Small intestine (tissue), 7 donors: ENCODE results near the gene CDCA4. TPM values are rescaled to one million over a fixed set of nuclear protein-coding genes. Genes with fewer than 3 reads are reported as not detected.

Experiments used
- DNase-seq, 2 donors: peaks; one replicate each; pipeline versions ENCODE4 v3.0.0 to v3.0.0-alpha.2; 2013
- FAIRE-seq: peaks from 2 replicates; lab custom pipeline; 2012; peaks lifted over from hg19 to GRCh38; lab: Jason Lieb, UNC
- H3K27ac ChIP-seq, 3 donors: one replicate each; pipeline ENCODE4 v1.5.1; 2013; ENCODE audit warnings: low read length in 2 of 3, mild to moderate bottlenecking in 2 of 3, control low read depth in 1 of 3, inconsistent platforms in 1 of 3, low read depth in 1 of 3, moderate library complexity in 1 of 3
- H3K27me3 ChIP-seq, 3 donors: one replicate each; pipeline ENCODE4 v1.6.1; 2013; ENCODE audit warnings: low read length in 3 of 3, inconsistent platforms in 1 of 3; ENCODE audit not compliant: control insufficient read depth in 3 of 3, insufficient read depth in 3 of 3
- H3K36me3 ChIP-seq, 3 donors: one replicate each; pipeline ENCODE4 v1.6.1; 2013; ENCODE audit warnings: low read length in 3 of 3, inconsistent platforms in 1 of 3, low read depth in 1 of 3, mild to moderate bottlenecking in 1 of 3, moderate library complexity in 1 of 3; ENCODE audit not compliant: control insufficient read depth in 3 of 3, insufficient read depth in 2 of 3
- H3K4me1 ChIP-seq, 3 donors: one replicate each; pipeline ENCODE4 v1.6.1; 2013; ENCODE audit warnings: low read length in 2 of 3, inconsistent platforms in 1 of 3, low read depth in 1 of 3, mild to moderate bottlenecking in 1 of 3, moderate library complexity in 1 of 3; ENCODE audit not compliant: control insufficient read depth in 3 of 3, insufficient read depth in 2 of 3
- H3K4me3 ChIP-seq, 3 donors: one replicate each; pipeline ENCODE4 v1.5.1; 2013; ENCODE audit warnings: low read length in 3 of 3, control low read depth in 1 of 3, inconsistent platforms in 1 of 3, low read depth in 1 of 3, mild to moderate bottlenecking in 1 of 3, moderate library complexity in 1 of 3
- H3K9me3 ChIP-seq, 2 donors: one replicate each; pipeline ENCODE4 v1.6.1; 2013; ENCODE audit warnings: low read depth in 1 of 2, low read length in 1 of 2; ENCODE audit not compliant: control insufficient read depth in 2 of 2, insufficient read depth in 1 of 2
- WGBS, 3 donors: extraction: QIAGEN DNeasy Blood & Tissue Kit; methylation state at CpG; one replicate each; pipeline ENCODE4 v1.1.7; 2013; 5-methylcytosine and 5-hydroxymethylcytosine counted together
- polyA plus RNA-seq, 4 donors: library from polyadenylated mRNA; stranded (reverse) in 3 of 4; unstranded in 1 of 4; fragments of 200-250 nt in 3 of 4; fragments of 120-200 nt in 1 of 4; gene quantifications; one replicate each; pipeline versions ENCODE4 v1.2.1 to v1.2.3, GENCODE V29; 2013
- donor health status: healthy with polysubstance abuse.
- donor health status: control.
- donor health status: control.
- donor health status: Bipolar disorder and iron deficiency.
- donor health status: healthy.

CDCA4 gene
- polyA plus RNA-seq, 4 donors = 2.7 to 11.3 (median 6.9) TPM

DNA sequence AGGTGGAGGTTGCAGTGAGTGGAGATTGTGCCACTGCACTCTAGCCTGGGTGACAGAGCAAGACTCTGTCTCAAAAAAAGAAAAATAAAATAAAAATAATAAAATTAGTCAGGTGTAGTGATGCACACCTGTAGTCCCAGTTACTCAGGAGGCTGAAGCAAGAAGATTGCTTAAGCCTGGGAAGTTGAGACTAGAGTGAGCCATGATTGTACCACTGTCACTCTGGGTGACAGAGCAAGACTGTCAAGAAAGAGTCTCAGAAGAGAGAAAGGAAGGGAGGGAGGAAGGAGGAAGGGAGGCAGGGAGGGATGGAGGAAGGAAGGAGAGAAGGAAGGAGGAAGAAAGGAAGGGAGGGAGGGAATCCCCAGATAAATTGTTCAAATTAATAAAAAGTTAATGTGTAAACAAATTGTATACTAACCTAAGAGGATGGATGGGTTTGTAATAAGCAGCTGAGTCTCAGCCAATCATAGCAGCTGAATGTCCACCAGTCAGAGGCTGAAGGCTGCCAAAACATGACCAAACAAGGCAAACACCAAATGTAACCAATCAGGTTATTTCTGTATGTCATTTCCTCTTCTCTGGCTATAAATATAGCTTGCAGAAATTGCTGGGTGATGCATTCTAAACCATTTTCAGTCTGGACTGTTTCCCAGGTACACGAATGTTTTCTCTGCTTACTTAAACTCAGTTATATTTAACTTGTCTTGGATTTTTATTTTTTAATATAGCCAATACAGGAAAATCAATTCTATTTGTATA, 6.1 kb upstream of the CDCA4 start:
- Histone ChIP-seq H3K4me1 (peaks cover 0 to 2% (median 0%) of the 10 kb centered on the region in 3 donors), H3K4me3 (no peak overlapping the region), H3K27me3 (no peaks in the 10 kb centered on the region), H3K9me3 (no peaks in the 10 kb centered on the region), H3K36me3 (no peaks in the 10 kb centered on the region), H3K27ac (no peak overlapping the region)
- FAIRE-seq = no peak
- no peak for DNase-seq
- 36 to 86% (median 70%) methylated on average over 1 of the region's 1 CpG for WGBS, 3 donors

DNA sequence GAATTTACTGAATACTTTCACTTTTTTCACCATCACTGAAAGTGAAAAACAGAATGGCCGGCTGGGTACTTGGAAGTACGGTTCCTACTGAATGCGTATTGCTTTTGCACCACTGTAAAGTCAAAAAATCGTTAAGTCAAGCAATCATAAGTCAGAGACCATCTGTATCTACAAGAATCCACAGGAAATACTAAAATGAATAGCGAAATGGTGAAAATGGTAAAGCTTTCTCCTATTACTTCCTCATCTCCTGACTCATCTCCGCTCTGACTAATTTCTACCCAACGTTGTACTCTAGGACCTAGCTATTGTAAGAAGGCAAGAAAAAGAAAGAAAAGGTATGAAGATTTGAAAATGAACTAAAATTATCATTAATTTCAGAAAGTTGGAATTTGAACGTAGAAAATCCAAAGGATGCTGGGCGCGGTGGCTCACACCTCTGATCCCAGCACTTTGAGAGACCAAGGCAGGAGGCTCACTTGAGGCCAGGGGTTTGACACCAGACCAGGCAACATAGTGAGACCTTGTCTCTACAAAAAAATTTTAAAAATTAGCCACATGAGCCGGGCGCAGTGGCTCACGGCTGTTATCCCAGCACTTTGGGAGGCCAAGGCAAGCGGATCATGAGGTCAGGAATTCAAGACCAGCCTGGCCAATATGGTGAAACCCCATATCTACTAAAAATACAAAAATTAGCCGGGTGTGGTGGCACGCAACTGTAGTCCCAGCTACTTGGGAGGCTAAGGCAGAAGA, 5.3 kb upstream of the CDCA4 start:
- no peak for FAIRE-seq
- H3K27ac ChIP-seq = no peak overlapping the region

DNA sequence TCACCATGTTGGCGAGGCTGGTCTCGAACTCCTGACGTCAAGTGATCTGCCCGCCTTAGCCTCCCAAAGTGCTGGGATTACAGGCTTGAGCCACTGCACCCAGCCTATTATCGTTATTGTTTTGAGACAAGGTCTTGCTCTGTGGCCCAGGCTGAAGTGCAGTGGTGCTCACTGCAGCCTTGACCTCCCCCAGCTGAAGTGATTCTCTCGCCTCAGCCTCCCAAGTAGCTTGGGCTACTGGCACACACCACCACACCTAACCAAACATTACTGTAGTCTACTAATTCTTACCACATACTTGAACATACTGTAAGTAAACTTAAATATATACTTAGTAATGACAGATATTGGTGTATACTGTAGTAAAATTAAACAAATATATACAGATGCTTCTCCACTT, 4.5 kb upstream of the CDCA4 start:
- Histone ChIP-seq H3K27me3 (no peaks in the 10 kb centered on the region), H3K4me1 (peaks cover 0 to 6% (median 3%) of the 10 kb centered on the region in 3 donors), H3K27ac (no peak overlapping the region), H3K36me3 (no peaks in the 10 kb centered on the region), H3K4me3 (no peak overlapping the region), H3K9me3 (no peaks in the 10 kb centered on the region)
- FAIRE-seq (no peak), DNase-seq (no peak)
- WGBS, 3 donors = 96 to 100% (median 98%) methylated on average over 6 of the region's 6 CpGs

More for the DNA sequence above, 5.3 kb upstream of the CDCA4 start:
- no peaks in the 10 kb centered on the region for H3K9me3 ChIP-seq
- H3K4me3 ChIP-seq = no peak overlapping the region
- H3K27me3 ChIP-seq = no peaks in the 10 kb centered on the region
- H3K4me1 ChIP-seq = peaks cover 0 to 6% (median 3%) of the 10 kb centered on the region in 3 donors
- 78 to 90% (median 82%) methylated on average over 16 of the region's 16 CpGs for WGBS, 3 donors
- H3K36me3 ChIP-seq = no peaks in the 10 kb centered on the region
- DNase-seq = no peak

DNA sequence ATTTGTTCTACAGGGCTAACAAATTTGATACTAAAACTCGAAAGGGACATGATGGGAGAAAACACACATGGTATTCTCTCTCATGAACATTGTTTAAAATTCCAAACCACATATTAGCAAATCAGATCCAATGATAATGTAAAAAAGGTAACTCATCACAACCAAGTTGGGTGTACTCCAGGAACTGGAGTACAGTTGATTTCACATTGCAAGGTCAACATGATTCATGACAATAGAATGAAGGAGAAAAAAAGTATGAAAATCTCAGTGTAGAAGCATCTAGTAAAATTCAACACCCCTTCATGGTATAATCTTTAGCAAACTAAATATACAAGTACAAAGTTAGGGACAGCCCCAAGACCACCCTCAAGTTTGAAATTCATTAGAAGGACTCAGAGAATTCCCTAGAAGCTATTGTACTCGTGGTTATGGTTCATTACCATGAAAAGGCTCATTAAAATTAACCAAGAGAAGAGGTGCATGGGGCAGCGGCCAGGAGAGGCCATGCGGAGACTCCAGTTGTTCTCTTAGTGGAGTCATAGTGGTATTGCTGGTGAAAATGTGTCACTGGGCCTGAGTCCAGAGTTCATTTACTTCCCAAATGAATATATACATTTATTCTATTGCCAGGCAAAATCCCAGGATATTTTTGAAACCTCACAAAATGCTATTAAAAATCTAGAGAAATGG, 3.1 kb upstream of the CDCA4 start:
- peaks cover 0 to 17% (median 3%) of the 10 kb centered on the region in 3 donors for H3K4me1 ChIP-seq
- H3K9me3 ChIP-seq = no peaks in the 10 kb centered on the region
- H3K4me3 ChIP-seq = no peak overlapping the region
- WGBS, 3 donors = 73 to 81% (median 80%) methylated on average over 4 of the region's 4 CpGs
- no peaks in the 10 kb centered on the region for H3K27me3 ChIP-seq
- H3K27ac ChIP-seq = no peak overlapping the region
- DNase-seq (no peak), FAIRE-seq (no peak)
- peaks cover 0 to 3% (median 0%) of the 10 kb centered on the region in 3 donors for H3K36me3 ChIP-seq

DNA sequence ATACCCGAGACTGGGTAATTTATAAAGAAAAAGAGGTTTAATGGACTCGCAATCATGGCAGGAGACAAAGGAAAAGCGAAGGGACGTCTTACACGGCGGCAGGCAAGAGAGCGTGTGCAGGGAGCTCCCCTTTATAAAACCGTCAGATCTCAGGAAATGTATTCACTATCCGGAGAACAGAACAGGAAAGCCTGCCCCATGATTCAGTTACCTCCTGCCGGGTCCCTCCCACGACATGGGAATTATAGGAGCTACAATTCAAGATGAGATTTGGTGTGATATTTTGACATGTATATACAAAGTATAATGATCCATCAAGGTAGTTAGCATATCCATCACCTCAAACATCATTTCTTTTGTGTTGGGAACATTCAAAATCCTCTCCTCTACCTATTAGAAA, 2.3 kb upstream of the CDCA4 start:
- Histone ChIP-seq H3K27me3 (no peaks in the 10 kb centered on the region), H3K9me3 (no peaks in the 10 kb centered on the region), H3K27ac (no peak overlapping the region), H3K4me1 (peaks cover 0 to 19% (median 3%) of the 10 kb centered on the region in 3 donors), H3K36me3 (peaks cover 0 to 10% (median 0%) of the 10 kb centered on the region in 3 donors), H3K4me3 (no peak overlapping the region)
- 75 to 91% (median 88%) methylated on average over 11 of the region's 11 CpGs for WGBS, 3 donors
- DNase-seq (no peak), FAIRE-seq (no peak)

DNA sequence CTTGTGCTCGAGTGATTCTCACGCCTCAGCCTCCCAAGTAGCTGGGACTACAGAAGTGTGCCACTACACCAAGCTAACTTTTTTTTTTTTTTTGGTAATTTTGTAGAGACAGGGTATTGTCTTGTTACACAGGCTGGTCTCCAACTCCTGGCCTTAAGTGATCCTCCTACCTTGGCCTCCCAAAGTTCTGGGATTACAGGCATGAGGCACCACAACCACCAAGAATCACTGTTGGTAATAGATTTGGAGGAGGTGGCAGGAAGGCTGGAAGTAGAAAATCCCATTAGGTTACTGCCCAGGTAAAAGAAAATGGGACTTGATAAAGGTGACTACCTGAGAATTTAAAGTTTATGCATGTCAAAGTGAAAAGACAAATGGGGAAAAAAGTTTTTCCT, 1.4 kb upstream of the CDCA4 start:
- Histone ChIP-seq H3K9me3 (no peaks in the 10 kb centered on the region), H3K36me3 (peaks cover 0 to 10% (median 0%) of the 10 kb centered on the region in 3 donors), H3K27me3 (no peaks in the 10 kb centered on the region), H3K4me3 (no peak overlapping the region), H3K27ac (no peak overlapping the region), H3K4me1 (peaks cover 0 to 19% (median 3%) of the 10 kb centered on the region in 3 donors)
- FAIRE-seq = no peak
- no peak for DNase-seq
- WGBS, 3 donors = 38 to 72% (median 48%) methylated on average over 2 of the region's 2 CpGs

DNA sequence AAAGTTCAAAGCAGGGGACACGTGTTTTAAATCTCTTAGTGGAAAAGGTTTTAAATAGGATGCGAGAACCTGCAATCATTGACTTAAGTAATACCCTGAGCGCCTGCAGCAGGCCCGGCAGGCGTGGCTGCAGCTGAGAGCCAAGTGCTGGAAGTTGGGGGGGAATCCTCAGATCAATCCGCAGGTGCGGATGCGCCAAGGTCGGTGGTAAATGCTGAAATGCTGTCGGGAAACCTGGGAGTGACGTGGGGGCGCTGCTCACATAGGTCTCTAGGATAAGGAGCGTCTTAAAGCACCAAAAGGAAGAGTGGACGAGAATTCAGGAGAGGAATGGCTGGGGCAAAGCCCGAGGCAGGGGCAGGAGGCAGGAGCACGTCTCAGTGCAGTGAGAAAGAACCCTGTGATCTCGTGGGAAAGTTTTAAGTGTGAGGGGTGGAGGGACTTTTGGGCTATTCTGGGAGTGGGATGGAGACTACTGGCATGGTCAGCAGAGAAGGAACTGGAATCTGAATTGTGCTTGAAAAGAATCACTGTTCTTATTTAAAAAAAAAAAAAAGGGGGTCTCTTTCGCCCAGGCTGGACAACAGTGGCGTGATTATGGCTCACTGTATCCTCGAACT, 883 bp upstream of the CDCA4 start:
- peak; percentile 56 to 88 for DNase-seq
- Histone ChIP-seq H3K27ac (peak overlapping the region; percentile 73 to 99 (median 82)), H3K27me3 (no peaks in the 10 kb centered on the region), H3K36me3 (peaks cover 0 to 10% (median 0%) of the 10 kb centered on the region in 3 donors), H3K4me1 (peaks cover 0 to 19% (median 3%) of the 10 kb centered on the region in 3 donors), H3K9me3 (no peaks in the 10 kb centered on the region), H3K4me3 (peak overlapping the region; percentile 32 to 92 (median 65))
- WGBS, 3 donors = 6 to 9% (median 9%) methylated on average over 20 of the region's 20 CpGs
- FAIRE-seq = no peak
